Effector CD8-positive, alpha-beta T cell (primary cell): ENCODE results near the gene UBA52.
"Not testable (repeated sequence)": the region's sequence is repeated elsewhere in the genome, so short reads cannot be mapped to it uniquely, and the experiment has no call there.

ENCODE experiments used
- DNase-seq: peaks from one replicate; lab custom pipeline; 2025; lab: John Stamatoyannopoulos, UW

UBA52 gene

GRCh38 chr19:18592732-18593131 lies 21.1 kb downstream of the UBA52 start:
- DNase-seq, result not testable (repeated sequence)

- no peak for DNase-seq
Measured at GRCh38 chr19:18593367-18594095, 21.9 kb downstream of the UBA52 start.

GRCh38 chr19:18594096-18594823 lies 22.6 kb downstream of the UBA52 start:
- peak; percentile 66 for DNase-seq

- DNase-seq, result no peak
Measured at GRCh38 chr19:18594824-18595373, 23.2 kb downstream of the UBA52 start.

GRCh38 chr19:18595475-18595874 lies 23.8 kb downstream of the UBA52 start:
- no peak for DNase-seq

- DNase-seq, result no peak
Measured at GRCh38 chr19:18596752-18597157, 25.1 kb downstream of the UBA52 start.

GRCh38 chr19:18597809-18598660 lies 26.4 kb downstream of the UBA52 start:
- no peak for DNase-seq

GRCh38 chr19:18599485-18599884 lies 27.8 kb downstream of the UBA52 start:
- no peak for DNase-seq

GRCh38 chr19:18600692-18601397 lies 29.2 kb downstream of the UBA52 start:
- DNase-seq, result not testable (repeated sequence)

- no peak for DNase-seq
Measured at GRCh38 chr19:18601875-18602274, 30.2 kb downstream of the UBA52 start.

- no peak for DNase-seq
Measured at GRCh38 chr19:18603255-18603957, 31.7 kb downstream of the UBA52 start.

- no peak for DNase-seq
Measured at GRCh38 chr19:18603958-18604819, 32.5 kb downstream of the UBA52 start.

GRCh38 chr19:18604820-18605159 lies 33.1 kb downstream of the UBA52 start:
- DNase-seq, result no peak

- no peak for DNase-seq
Measured at GRCh38 chr19:18605196-18605545, 33.5 kb downstream of the UBA52 start.

GRCh38 chr19:18605546-18606280 lies 34.1 kb downstream of the UBA52 start:
- DNase-seq, result no peak

GRCh38 chr19:18606281-18607225 lies 34.9 kb downstream of the UBA52 start, which contains the start of gene CRLF1:
CRLF1 (minus strand) TSS chr19:18606799; CDS start chr19:18606656, 143 bp downstream.
- DNase-seq, result no peak

GRCh38 chr19:18607226-18608101 lies 35.8 kb downstream of the UBA52 start:
- no peak for DNase-seq
